K562 (cell line): ENCODE data around the gene CCDC116. TPM values are rescaled to one million over a fixed set of nuclear protein-coding genes. Genes with fewer than 3 reads are reported as not detected.

ENCODE experiments used
- CBFB ChIP-seq: sonication (generic); formaldehyde crosslinking; IDR thresholded peaks from 2 replicates; pipeline ENCODE4 v1.4.0; 2020; ENCODE audit warnings: mild to moderate bottlenecking, missing genetic modification reagents
- ELF4 ChIP-seq: fragments of 450-650 bp; formaldehyde crosslinking; IDR thresholded peaks from 2 replicates; pipeline ENCODE4 v1.4.0; 2022; ENCODE audit warnings: missing genetic modification characterization
- FOXK1 ChIP-seq: sonication (generic); formaldehyde crosslinking; IDR thresholded peaks from 2 replicates; pipeline ENCODE4 v1.8.0; 2022; ENCODE audit warnings: missing genetic modification reagents, mild to moderate bottlenecking, borderline replicate concordance
- HDAC6 ChIP-seq: IDR thresholded peaks from 2 replicates; pipeline ENCODE4 v1.6.1; 2012; ENCODE audit warnings: low read depth, mild to moderate bottlenecking, control low read depth, inconsistent platforms, low read length, moderate library complexity
- HDGF ChIP-seq: fragments of 450-650 bp; IDR thresholded peaks from 2 replicates; pipeline ENCODE4 v1.6.1; 2016
- MCM3 ChIP-seq: fragments of 450-650 bp; IDR thresholded peaks from 2 replicates; pipeline ENCODE4 v1.6.1; 2016
- PHB ChIP-seq: fragments of 250-450 bp; sonication (Bioruptor Pico); IDR thresholded peaks from 2 replicates; pipeline ENCODE4 v1.5.0; 2021
- PTBP1 ChIP-seq: fragments of 200-400 bp; formaldehyde crosslinking; IDR thresholded peaks from 2 replicates; pipeline ENCODE4 v1.6.1; 2017; ENCODE audit warnings: low read depth, low read length
- SLC30A9 ChIP-seq: fragments of 250-450 bp; sonication (Bioruptor Pico); IDR thresholded peaks from 2 replicates; pipeline ENCODE4 v1.8.0; 2022; ENCODE audit warnings: mild to moderate bottlenecking, moderate library complexity
- ZNF165 ChIP-seq: fragments of 250-450 bp; sonication (Bioruptor Pico); IDR thresholded peaks from 2 replicates; pipeline ENCODE4 v1.4.0; 2020; ENCODE audit warnings: borderline replicate concordance
- ZNF436 ChIP-seq: fragments of 250-450, 450-650 bp; sonication (Bioruptor Pico); formaldehyde crosslinking; IDR thresholded peaks from 2 replicates; pipeline ENCODE4 v1.7.0; 2020; ENCODE audit warnings: mild to moderate bottlenecking
- polyA plus RNA-seq, 8 experiments: library from polyadenylated mRNA; depleted of rRNA in 4 of 8; stranded (reverse) in 5 of 8; unstranded in 3 of 8; fragments of >200 nt; fragmentation: Nextera tagmentation in 2 of 8; fragmentation: Illumina TruSeq in 1 of 8; extraction: Ambion mirVana in 2 of 8; extraction: Trizol in 1 of 8; gene quantifications; 2 replicates each; pipeline versions ENCODE4 v1.2.1 to v1.2.3, GENCODE V29; 2011 to 2014; ENCODE audit warnings: inconsistent platforms in 1 of 8, missing spikeins in 1 of 8
- total RNA-seq, 7 experiments: library from RNA; depleted of rRNA in 6 of 7; stranded (reverse); fragments of >200 nt in 6 of 7; fragmentation: Illumina TruSeq in 2 of 7; extraction: Trizol in 2 of 7; gene quantifications; 2 replicates each; pipeline versions ENCODE4 v1.2.1 to v1.2.3, GENCODE V29; 2011 to 2021; ENCODE audit warnings: low replicate concordance in 1 of 7
- TF ChIP-seq, protein P1 (sequence below): sonication (generic); formaldehyde crosslinking; IDR thresholded peaks from 2 replicates; pipeline ENCODE4 v1.8.0; 2022; ENCODE audit warnings: mild to moderate bottlenecking, missing genetic modification reagents
- TF ChIP-seq, protein P2 (sequence below): fragments of 450-650 bp; formaldehyde crosslinking; IDR thresholded peaks from 2 replicates; pipeline ENCODE4 v1.4.0; 2020; ENCODE audit warnings: mild to moderate bottlenecking, mixed read lengths
- TF ChIP-seq, protein P3 (sequence below): fragments of 450-650 bp; IDR thresholded peaks from 2 replicates; pipeline ENCODE4 v1.6.1; 2017; ENCODE audit warnings: antibody characterized with exemption
- TF ChIP-seq, protein P4 (sequence below): sonication (generic); formaldehyde crosslinking; IDR thresholded peaks from 2 replicates; pipeline ENCODE4 v1.8.1; 2023; ENCODE audit warnings: mild to moderate bottlenecking, missing genetic modification reagents

The CCDC116 gene
- total and polyA plus RNA-seq, 9 of the 15 experiments (the other 6 are each of a cell fraction or from before 2014, with no cell fraction given): 1.6 to 11.3 (median 4.7) TPM

DNA sequence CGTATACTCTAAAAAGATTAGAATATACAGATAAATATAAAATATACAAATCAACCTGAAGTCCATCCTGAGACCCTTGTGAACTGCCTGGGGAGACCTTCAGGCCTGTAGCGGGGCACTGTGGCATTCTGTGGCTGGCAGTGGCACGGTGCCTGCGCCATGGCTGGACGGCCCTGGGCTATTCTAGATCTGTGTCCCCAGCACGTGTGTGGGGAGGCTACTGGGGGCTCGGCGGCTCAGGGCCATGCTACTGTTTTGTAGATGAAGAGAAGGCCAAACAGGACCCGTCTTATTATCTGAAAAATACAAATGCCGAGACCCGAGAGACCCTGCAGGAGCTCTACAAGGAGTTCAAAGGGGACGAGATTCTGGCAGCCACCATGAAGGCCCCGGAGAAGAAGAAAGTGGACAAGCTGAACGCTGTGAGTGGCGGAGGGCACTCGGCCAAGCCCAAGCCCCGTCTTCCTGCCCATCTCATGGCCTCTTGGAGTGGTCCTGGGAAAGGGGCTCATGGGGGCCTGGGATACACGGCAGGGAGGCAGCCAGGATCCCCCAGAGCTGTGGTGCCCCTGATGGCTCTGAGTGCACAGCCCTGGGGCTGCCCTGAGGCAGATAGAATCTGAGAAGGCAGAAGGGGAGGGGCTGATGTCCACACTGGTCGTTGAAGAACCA, 52.1 kb downstream of the CCDC116 start (continued):
- TF ChIP-seq, protein P1, sequence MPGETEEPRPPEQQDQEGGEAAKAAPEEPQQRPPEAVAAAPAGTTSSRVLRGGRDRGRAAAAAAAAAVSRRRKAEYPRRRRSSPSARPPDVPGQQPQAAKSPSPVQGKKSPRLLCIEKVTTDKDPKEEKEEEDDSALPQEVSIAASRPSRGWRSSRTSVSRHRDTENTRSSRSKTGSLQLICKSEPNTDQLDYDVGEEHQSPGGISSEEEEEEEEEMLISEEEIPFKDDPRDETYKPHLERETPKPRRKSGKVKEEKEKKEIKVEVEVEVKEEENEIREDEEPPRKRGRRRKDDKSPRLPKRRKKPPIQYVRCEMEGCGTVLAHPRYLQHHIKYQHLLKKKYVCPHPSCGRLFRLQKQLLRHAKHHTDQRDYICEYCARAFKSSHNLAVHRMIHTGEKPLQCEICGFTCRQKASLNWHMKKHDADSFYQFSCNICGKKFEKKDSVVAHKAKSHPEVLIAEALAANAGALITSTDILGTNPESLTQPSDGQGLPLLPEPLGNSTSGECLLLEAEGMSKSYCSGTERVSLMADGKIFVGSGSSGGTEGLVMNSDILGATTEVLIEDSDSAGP (CRISPR knock-in tag): no peak
- TF ChIP-seq MCM3 (no peak), HDAC6 (no peak), PTBP1 (peak; percentile 27; the same call in 1 of the 2 replicates), FOXK1 (no peak), HDGF (0 out of 2 replicates have a peak, but pooled peaks have one; percentile 30), PHB (0 out of 2 replicates have a peak, but pooled peaks have one; percentile 22), CBFB (peak; percentile 63; the same call in 1 of the 2 replicates), ELF4 (CRISPR knock-in tag) (no peak), ZNF165 (CRISPR knock-in tag) (no peak), ZNF436 (CRISPR knock-in tag) (no peak), SLC30A9 (CRISPR knock-in tag) (no peak)
- TF ChIP-seq, protein P2, sequence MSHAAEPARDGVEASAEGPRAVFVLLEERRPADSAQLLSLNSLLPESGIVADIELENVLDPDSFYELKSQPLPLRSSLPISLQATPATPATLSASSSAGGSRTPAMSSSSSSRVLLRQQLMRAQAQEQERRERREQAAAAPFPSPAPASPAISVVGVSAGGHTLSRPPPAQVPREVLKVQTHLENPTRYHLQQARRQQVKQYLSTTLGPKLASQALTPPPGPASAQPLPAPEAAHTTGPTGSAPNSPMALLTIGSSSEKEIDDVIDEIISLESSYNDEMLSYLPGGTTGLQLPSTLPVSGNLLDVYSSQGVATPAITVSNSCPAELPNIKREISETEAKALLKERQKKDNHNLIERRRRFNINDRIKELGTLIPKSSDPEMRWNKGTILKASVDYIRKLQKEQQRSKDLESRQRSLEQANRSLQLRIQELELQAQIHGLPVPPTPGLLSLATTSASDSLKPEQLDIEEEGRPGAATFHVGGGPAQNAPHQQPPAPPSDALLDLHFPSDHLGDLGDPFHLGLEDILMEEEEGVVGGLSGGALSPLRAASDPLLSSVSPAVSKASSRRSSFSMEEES: no peak
- TF ChIP-seq, protein P3, sequence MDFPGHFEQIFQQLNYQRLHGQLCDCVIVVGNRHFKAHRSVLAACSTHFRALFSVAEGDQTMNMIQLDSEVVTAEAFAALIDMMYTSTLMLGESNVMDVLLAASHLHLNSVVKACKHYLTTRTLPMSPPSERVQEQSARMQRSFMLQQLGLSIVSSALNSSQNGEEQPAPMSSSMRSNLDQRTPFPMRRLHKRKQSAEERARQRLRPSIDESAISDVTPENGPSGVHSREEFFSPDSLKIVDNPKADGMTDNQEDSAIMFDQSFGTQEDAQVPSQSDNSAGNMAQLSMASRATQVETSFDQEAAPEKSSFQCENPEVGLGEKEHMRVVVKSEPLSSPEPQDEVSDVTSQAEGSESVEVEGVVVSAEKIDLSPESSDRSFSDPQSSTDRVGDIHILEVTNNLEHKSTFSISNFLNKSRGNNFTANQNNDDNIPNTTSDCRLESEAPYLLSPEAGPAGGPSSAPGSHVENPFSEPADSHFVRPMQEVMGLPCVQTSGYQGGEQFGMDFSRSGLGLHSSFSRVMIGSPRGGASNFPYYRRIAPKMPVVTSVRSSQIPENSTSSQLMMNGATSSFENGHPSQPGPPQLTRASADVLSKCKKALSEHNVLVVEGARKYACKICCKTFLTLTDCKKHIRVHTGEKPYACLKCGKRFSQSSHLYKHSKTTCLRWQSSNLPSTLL: no peak
- TF ChIP-seq, protein P4, sequence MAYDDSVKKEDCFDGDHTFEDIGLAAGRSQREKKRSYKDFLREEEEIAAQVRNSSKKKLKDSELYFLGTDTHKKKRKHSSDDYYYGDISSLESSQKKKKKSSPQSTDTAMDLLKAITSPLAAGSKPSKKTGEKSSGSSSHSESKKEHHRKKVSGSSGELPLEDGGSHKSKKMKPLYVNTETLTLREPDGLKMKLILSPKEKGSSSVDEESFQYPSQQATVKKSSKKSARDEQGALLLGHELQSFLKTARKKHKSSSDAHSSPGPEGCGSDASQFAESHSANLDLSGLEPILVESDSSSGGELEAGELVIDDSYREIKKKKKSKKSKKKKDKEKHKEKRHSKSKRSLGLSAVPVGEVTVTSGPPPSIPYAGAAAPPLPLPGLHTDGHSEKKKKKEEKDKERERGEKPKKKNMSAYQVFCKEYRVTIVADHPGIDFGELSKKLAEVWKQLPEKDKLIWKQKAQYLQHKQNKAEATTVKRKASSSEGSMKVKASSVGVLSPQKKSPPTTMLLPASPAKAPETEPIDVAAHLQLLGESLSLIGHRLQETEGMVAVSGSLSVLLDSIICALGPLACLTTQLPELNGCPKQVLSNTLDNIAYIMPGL: 0 out of 2 replicates have a peak, but pooled peaks have one; percentile 26
